Immature natural killer cell (primary cell): ENCODE measurements around the gene GREB1. TPM values are rescaled to one million over a fixed set of nuclear protein-coding genes. Genes with fewer than 3 reads are reported as not detected.

Source experiments
- DNase-seq, 3 donors: peaks; one replicate each; pipeline ENCODE4 v3.0.0; 2022; ENCODE audit warnings: mixed read lengths in 1 of 3
- H3K27ac Mint-ChIP-seq, 6 donors: one replicate each; pipeline ENCODE4 v1.8.0; 2020; ENCODE audit warnings: mixed read lengths in 6 of 6, mild to moderate bottlenecking in 5 of 6, inconsistent platforms in 4 of 6, moderate library complexity in 3 of 6
- H3K27me3 Mint-ChIP-seq, 3 donors: one replicate each; pipeline ENCODE4 v1.8.0; 2020 to 2021; ENCODE audit warnings: low read depth in 3 of 3, mild to moderate bottlenecking in 3 of 3, mixed read lengths in 3 of 3, moderate library complexity in 3 of 3, inconsistent platforms in 1 of 3
- H3K36me3 Mint-ChIP-seq, 3 donors: one replicate each; pipeline ENCODE4 v1.8.0; 2020; ENCODE audit warnings: mixed read lengths in 3 of 3, inconsistent platforms in 2 of 3, mild to moderate bottlenecking in 2 of 3
- H3K4me1 Mint-ChIP-seq, 2 donors: one replicate each; pipeline ENCODE4 v1.8.0; 2020; ENCODE audit warnings: inconsistent platforms in 2 of 2, mild to moderate bottlenecking in 2 of 2, mixed read lengths in 2 of 2, moderate library complexity in 1 of 2
- H3K4me3 Mint-ChIP-seq, 5 donors: one replicate each; pipeline ENCODE4 v1.8.0; 2020; ENCODE audit warnings: mild to moderate bottlenecking in 5 of 5, mixed read lengths in 5 of 5, inconsistent platforms in 3 of 5, moderate library complexity in 3 of 5
- H3K9me3 Mint-ChIP-seq, 6 donors: one replicate each; pipeline ENCODE4 v1.8.0; 2020; ENCODE audit warnings: mild to moderate bottlenecking in 6 of 6, mixed read lengths in 6 of 6, inconsistent platforms in 4 of 6, moderate library complexity in 3 of 6
- polyA plus RNA-seq, 3 donors: library from polyadenylated mRNA; unstranded; fragments of 300-500 nt; fragmentation: Illumina TruSeq; gene quantifications; one replicate each; pipeline ENCODE4 v1.2.3, GENCODE V29; 2021

GREB1 gene, protein sequence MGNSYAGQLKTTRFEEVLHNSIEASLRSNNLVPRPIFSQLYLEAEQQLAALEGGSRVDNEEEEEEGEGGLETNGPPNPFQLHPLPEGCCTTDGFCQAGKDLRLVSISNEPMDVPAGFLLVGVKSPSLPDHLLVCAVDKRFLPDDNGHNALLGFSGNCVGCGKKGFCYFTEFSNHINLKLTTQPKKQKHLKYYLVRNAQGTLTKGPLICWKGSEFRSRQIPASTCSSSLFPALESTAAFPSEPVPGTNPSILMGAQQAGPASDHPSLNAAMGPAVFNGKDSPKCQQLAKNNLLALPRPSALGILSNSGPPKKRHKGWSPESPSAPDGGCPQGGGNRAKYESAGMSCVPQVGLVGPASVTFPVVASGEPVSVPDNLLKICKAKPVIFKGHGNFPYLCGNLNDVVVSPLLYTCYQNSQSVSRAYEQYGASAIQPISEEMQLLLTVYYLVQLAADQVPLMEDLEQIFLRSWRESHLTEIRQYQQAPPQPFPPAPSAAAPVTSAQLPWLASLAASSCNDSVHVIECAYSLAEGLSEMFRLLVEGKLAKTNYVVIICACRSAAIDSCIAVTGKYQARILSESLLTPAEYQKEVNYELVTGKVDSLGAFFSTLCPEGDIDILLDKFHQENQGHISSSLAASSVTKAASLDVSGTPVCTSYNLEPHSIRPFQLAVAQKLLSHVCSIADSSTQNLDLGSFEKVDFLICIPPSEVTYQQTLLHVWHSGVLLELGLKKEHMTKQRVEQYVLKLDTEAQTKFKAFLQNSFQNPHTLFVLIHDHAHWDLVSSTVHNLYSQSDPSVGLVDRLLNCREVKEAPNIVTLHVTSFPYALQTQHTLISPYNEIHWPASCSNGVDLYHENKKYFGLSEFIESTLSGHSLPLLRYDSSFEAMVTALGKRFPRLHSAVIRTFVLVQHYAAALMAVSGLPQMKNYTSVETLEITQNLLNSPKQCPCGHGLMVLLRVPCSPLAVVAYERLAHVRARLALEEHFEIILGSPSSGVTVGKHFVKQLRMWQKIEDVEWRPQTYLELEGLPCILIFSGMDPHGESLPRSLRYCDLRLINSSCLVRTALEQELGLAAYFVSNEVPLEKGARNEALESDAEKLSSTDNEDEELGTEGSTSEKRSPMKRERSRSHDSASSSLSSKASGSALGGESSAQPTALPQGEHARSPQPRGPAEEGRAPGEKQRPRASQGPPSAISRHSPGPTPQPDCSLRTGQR (N-terminal part only)
- polyA plus RNA-seq = under 1 TPM in 1 of 3 donors, not detected in 2; 0.41 TPM

DNA sequence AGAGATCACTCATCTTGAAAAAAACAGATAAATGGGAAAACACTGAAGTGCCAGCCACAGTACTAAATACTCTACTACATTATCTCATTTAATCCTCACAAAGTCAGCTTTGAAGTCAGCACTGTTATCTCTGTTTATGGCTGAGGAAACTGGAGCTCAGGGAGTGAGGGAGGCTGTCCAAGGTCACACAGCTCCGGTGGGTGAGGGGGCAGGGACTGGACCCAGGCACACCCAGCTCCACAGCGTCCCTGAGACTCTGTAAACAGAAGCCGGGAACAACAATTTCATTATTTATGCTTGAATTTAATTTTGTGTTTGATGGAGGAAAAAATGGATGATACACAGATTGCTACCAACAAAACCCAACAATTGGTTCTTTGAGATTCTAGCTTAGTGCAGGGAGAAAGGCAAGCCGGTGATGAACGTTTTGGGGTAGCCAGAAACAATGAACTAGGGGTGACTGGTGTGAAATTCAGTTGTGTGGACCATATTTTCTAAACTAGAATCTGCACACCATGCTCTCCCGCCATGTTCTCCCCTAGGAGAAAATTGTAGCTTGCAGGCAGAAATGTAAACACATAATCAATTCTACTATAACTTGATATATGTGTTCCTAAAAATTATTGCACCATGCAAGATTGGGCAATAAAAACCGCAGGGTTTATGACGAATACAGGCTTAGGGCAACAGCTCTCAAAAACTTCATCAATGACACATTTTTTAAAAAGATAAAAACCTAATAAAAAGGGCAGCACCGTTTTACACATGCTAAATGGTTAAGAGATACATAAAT, at the start of gene GREB1:
GREB1 (plus strand) TSS at position 768 of the 793 bp plus-strand sequence. CDS start 22,570 bp downstream, outside the sequence.
- Mint-ChIP-seq H3K36me3 (no peaks in the 10 kb centered on the region), H3K27me3 (peaks cover 0 to 9% (median 7%) of the 10 kb centered on the region in 3 donors), H3K9me3 (peaks cover 0 to 2% (median 0%) of the 10 kb centered on the region in 6 donors), H3K4me3 (no peak within 1 kb of the TSS), H3K4me1 (no peaks in the 10 kb centered on the region), H3K27ac (no peak within 1 kb of the TSS)
- no peak for DNase-seq

DNA sequence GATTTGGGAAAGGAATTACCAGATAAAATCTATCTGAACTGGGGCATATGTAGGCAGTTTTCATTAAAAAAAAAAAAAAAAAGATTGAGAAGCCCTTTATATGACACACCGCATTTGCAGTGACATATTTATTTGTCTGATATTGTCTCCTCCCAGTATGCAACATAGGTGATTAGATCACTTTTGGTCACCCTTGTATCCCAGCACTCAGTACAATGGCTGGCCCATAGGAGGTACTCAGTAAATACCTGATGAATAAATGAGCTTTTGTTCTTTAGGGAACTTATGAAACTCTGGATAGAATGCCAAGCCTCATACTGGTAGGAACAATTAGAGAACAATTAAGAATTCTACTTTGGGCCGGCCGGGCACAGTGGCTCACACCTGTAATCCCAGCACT, 45.0 kb upstream of the GREB1 start:
- no peak for DNase-seq
- Mint-ChIP-seq H3K4me3 (no peak overlapping the region), H3K27ac (no peak overlapping the region), H3K27me3 (peaks cover 4 to 13% (median 7%) of the 10 kb centered on the region in 3 donors), H3K4me1 (peaks cover 2 to 5% of the 10 kb centered on the region in 2 donors), H3K9me3 (no peaks in the 10 kb centered on the region), H3K36me3 (peaks cover 0 to 3% (median 3%) of the 10 kb centered on the region in 3 donors)

DNA sequence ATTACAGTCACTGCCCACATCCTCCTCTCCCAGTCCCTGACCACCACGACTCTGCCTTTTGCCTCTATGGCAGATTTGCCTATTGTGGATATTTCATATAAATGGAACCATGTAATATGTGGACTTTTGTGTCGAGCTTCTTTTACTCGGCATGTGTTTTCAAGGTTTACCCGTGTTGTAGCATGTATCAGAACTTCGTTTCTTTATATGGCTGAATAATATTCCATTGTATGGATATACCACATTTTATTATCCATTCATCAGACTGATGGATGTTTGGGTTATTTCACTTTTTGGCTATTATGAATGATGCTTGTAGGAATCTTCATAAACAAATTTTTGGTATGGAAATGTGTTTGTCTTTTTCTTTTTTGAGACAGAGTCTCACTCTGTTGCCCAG, 43.7 kb upstream of the GREB1 start:
- Mint-ChIP-seq H3K36me3 (no peaks in the 10 kb centered on the region), H3K4me3 (no peak overlapping the region), H3K27me3 (peaks cover 2 to 10% (median 3%) of the 10 kb centered on the region in 3 donors), H3K9me3 (no peaks in the 10 kb centered on the region), H3K27ac (no peak overlapping the region), H3K4me1 (no peaks in the 10 kb centered on the region)
- no peak for DNase-seq

DNA sequence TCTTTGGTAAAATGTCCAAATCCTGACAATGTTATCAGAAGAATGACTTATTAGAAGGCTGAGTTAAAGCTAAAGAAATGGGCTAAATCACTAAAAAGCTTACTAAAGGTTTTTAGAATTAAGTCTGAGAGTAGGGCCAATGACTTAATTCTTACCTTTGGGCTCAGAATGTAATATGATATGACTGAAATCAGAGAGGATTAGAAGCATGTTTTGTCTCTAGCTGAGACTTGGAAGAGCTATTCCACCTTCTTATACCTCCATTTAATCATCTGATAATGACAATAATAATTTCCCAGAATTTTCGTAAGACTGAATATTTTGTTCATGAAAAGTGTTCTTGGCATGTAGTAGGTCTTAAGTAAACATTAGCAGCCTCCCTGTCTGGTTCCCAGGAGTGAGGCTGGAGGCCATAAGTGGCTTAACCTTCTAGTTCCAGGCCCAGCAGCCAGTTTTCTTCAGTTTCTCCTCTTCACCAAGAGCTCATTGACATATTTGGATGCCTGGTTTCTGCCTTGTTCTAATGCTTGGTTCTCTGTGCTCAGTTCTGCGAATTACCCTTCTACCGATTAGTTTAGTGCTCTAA, 42.4 kb upstream of the GREB1 start:
- H3K4me3 Mint-ChIP-seq = no peak overlapping the region
- H3K4me1 Mint-ChIP-seq = no peaks in the 10 kb centered on the region
- H3K36me3 Mint-ChIP-seq = no peaks in the 10 kb centered on the region
- H3K9me3 Mint-ChIP-seq = no peaks in the 10 kb centered on the region
- DNase-seq = no peak
- peaks cover 2 to 8% (median 3%) of the 10 kb centered on the region in 3 donors for H3K27me3 Mint-ChIP-seq
- H3K27ac Mint-ChIP-seq = no peak overlapping the region

GRCh38 chr2:11492244-11492643, 41.6 kb upstream of the GREB1 start:
- H3K9me3 Mint-ChIP-seq = no peaks in the 10 kb centered on the region
- H3K4me1 Mint-ChIP-seq = no peaks in the 10 kb centered on the region
- H3K27me3 Mint-ChIP-seq = peaks cover 0 to 7% (median 2%) of the 10 kb centered on the region in 3 donors
- H3K36me3 Mint-ChIP-seq = no peaks in the 10 kb centered on the region
- no peak overlapping the region for H3K4me3 Mint-ChIP-seq
- H3K27ac Mint-ChIP-seq = peak overlapping the region in 1 of 6 donors; percentile 5
- DNase-seq = no peak

- no peak overlapping the region for H3K4me3 Mint-ChIP-seq
- no peaks in the 10 kb centered on the region for H3K9me3 Mint-ChIP-seq
- DNase-seq = no peak
- peaks cover 0 to 5% (median 2%) of the 10 kb centered on the region in 3 donors for H3K27me3 Mint-ChIP-seq
- H3K27ac Mint-ChIP-seq = no peak overlapping the region
- H3K36me3 Mint-ChIP-seq = no peaks in the 10 kb centered on the region
- no peaks in the 10 kb centered on the region for H3K4me1 Mint-ChIP-seq
Measured at GRCh38 chr2:11492720-11493119, 41.1 kb upstream of the GREB1 start.

- H3K36me3 Mint-ChIP-seq = no peaks in the 10 kb centered on the region
- H3K4me3 Mint-ChIP-seq = no peak overlapping the region
- H3K4me1 Mint-ChIP-seq = no peaks in the 10 kb centered on the region
- no peak for DNase-seq
- H3K9me3 Mint-ChIP-seq = no peaks in the 10 kb centered on the region
- H3K27ac Mint-ChIP-seq = no peak overlapping the region
- peaks cover 0 to 5% (median 2%) of the 10 kb centered on the region in 3 donors for H3K27me3 Mint-ChIP-seq
Measured at GRCh38 chr2:11493282-11493681, 40.6 kb upstream of the GREB1 start.

- no peaks in the 10 kb centered on the region for H3K9me3 Mint-ChIP-seq
- no peaks in the 10 kb centered on the region for H3K36me3 Mint-ChIP-seq
- no peak for DNase-seq
- no peaks in the 10 kb centered on the region for H3K4me1 Mint-ChIP-seq
- no peak overlapping the region for H3K27ac Mint-ChIP-seq
- H3K27me3 Mint-ChIP-seq = peaks cover 0 to 5% (median 2%) of the 10 kb centered on the region in 3 donors
- no peak overlapping the region for H3K4me3 Mint-ChIP-seq
Measured at GRCh38 chr2:11494310-11494709, 39.5 kb upstream of the GREB1 start.

DNA sequence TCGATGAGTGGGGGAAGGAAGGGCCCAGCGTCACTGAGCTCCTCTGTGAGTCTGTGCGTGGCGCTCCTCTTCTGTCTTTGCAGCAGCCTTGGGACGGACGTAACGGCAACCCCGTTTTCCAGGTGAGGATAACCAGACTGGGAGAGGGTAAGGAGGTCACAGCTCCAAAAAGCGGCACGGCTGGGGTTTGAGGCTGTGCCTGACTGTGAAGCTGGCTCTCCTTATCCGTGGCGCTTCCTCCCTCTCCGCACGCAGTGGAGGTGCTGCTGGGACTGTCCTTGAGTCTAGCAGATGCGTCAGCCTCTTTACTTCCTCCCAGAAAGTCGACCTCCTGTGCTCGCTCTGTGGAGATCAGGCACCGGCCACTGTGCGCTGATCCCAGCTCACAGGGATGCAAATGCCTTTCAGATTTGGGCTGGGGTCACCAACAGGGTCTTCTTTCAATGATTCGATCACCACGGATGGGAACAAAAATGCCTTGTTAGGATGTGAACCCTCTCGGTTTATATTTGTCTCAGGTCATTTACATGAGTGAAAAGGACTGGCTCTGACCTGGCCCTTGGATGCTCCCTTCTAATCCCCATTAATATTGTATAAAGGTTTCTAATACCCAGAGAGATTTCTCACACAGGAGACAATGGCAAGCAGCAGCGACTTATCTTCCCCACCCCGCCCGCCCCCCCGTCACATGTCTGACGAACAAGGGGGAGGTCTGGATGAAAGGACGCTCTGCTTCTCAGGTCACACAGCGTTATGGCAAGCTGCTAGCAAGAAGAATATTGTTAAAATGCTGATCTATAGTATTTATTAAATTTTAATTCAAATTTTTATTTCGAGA, 37.8 kb upstream of the GREB1 start:
- Mint-ChIP-seq H3K36me3 (peaks cover 0 to 4% (median 0%) of the 10 kb centered on the region in 3 donors), H3K4me3 (no peak overlapping the region), H3K27me3 (peaks cover 0 to 4% (median 3%) of the 10 kb centered on the region in 3 donors), H3K27ac (no peak overlapping the region), H3K4me1 (no peaks in the 10 kb centered on the region), H3K9me3 (no peaks in the 10 kb centered on the region)
- no peak for DNase-seq

GRCh38 chr2:11498543-11499034, 35.3 kb upstream of the GREB1 start:
- Mint-ChIP-seq H3K27ac (no peak overlapping the region), H3K27me3 (peaks cover 0 to 5% (median 2%) of the 10 kb centered on the region in 3 donors), H3K9me3 (no peaks in the 10 kb centered on the region), H3K4me3 (no peak overlapping the region), H3K4me1 (no peaks in the 10 kb centered on the region), H3K36me3 (peaks cover 0 to 4% (median 0%) of the 10 kb centered on the region in 3 donors)
- DNase-seq = no peak

DNA sequence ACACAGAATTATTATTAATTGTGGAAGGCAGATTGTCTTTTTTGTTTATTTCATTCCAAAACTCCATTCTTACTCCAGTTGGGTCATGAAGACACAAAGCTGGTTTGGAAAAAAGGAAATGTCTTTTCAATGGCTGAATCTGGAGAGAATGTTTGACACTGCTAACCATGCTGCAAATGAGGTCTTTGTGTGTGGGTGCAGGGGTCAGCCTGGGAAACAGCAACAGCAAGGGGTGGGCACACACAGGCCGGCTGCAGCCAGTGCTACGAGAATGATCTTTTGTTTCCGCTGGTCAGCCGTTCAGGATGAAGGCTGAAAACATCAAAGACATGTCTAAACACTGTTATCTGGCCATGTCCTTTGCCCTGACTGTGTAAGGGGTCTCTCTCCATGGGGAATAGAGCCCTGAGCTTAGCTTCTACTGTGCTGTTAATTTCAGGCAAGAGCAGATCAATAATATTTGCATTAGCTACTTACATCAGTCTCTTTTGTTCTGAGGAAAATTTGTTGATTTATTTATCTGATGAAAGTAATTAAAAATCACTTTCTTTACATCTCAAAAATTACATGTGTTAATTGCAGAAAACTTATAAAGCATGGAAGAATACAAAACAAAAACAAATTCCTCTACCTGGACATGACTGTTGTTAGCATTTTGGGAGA, 34.6 kb upstream of the GREB1 start:
- Mint-ChIP-seq H3K9me3 (no peaks in the 10 kb centered on the region), H3K36me3 (peaks cover 0 to 4% (median 0%) of the 10 kb centered on the region in 3 donors), H3K27me3 (peaks cover 0 to 5% (median 2%) of the 10 kb centered on the region in 3 donors)

More for the DNA sequence above, 34.6 kb upstream of the GREB1 start:
- Mint-ChIP-seq H3K4me3 (no peak overlapping the region), H3K27ac (no peak overlapping the region), H3K4me1 (no peaks in the 10 kb centered on the region)
- DNase-seq = no peak
